Measurements from ENCODE around the gene HOXC10. TPM values are rescaled to one million over a fixed set of nuclear protein-coding genes. Genes with fewer than 3 reads are reported as not detected.

HOXC10 gene
- total and polyA plus RNA-seq, 2 donors (not counting 3 experiments of a cell fraction or from before 2014, with no cell fraction given), result 0.18 TPM; not detected in 1

GRCh38 chr12:53983568-53983949 lies 1.4 kb upstream of the HOXC10 start:
- Histone ChIP-seq H3K27ac (ENCODE audit: insufficient read depth, low read depth, low read length) (no peak overlapping the region), H3K9me1 (replicated peaks; ENCODE audit: control insufficient read depth, extremely low read depth, insufficient read depth, low read length) (no peaks in the 10 kb centered on the region), H2AFZ (ENCODE audit: low read depth, low read length) (no peak overlapping the region), H3K36me3 (ENCODE audit: control insufficient read depth in 2 of 2, extremely low read depth in 1 of 2, insufficient read depth in 2 of 2, low read length in 2 of 2) (no peaks in the 10 kb centered on the region), H3K9me3 (replicated peaks; ENCODE audit: control insufficient read depth, insufficient read depth, low read length) (no peaks in the 10 kb centered on the region), H3K4me2 (ENCODE audit: insufficient read depth, low read length) (no peak overlapping the region), H3K4me3 (replicated peaks in 1 of 3; ENCODE audit: insufficient read depth in 1 of 3, low read depth in 1 of 3, low read length in 3 of 3) (no peak overlapping the region), H3K79me2 (ENCODE audit: control insufficient read depth, insufficient read depth, low read length) (no peaks in the 10 kb centered on the region), H3K9ac (replicated peaks; ENCODE audit: extremely low read depth, insufficient read depth, low read length) (no peak overlapping the region), H3K27me3 (ENCODE audit: control insufficient read depth in 2 of 2, insufficient read depth in 2 of 2, low read length in 2 of 2) (peaks cover 87 to 92% of the 10 kb centered on the region in 2 experiments), H4K20me1 (replicated peaks; ENCODE audit: control insufficient read depth, extremely low read depth, insufficient read depth, low read length) (no peaks in the 10 kb centered on the region), H3K4me1 (ENCODE audit: control insufficient read depth, extremely low read depth, insufficient read depth, low read length) (no peaks in the 10 kb centered on the region)
- DNase-seq (ENCODE audit: low read depth, low spot score) (no peak), FAIRE-seq (no peak)
- TF ChIP-seq EZH2 (IDR thresholded peaks at IDR 0.05; ENCODE audit: borderline replicate concordance, low read depth, low read length, severe bottlenecking), result peak; percentile 78
- TF ChIP-seq, protein P1, sequence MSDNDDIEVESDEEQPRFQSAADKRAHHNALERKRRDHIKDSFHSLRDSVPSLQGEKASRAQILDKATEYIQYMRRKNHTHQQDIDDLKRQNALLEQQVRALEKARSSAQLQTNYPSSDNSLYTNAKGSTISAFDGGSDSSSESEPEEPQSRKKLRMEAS (IDR thresholded peaks at IDR 0.05; ENCODE audit: insufficient read depth, insufficient read length), result no peak
- BruUV-seq (replicated peaks), result no TSS peak
- intact Hi-C loops (cut with micrococcal nuclease) (no loop called here), dilution Hi-C loops (cut with MboI; ENCODE audit: extremely low pct_ligation_motif_present, low sequenced_read_pairs) (no loop called here)
- ChIA-PET CTCF (interaction anchor here (3.2 to 3.9 kb wide), 2 partner anchors 218 to 224 kb away, joined by 34 to 44 read pairs; no protein-coding TSS in a partner anchor), POLR2A (no interaction called here)

DNA sequence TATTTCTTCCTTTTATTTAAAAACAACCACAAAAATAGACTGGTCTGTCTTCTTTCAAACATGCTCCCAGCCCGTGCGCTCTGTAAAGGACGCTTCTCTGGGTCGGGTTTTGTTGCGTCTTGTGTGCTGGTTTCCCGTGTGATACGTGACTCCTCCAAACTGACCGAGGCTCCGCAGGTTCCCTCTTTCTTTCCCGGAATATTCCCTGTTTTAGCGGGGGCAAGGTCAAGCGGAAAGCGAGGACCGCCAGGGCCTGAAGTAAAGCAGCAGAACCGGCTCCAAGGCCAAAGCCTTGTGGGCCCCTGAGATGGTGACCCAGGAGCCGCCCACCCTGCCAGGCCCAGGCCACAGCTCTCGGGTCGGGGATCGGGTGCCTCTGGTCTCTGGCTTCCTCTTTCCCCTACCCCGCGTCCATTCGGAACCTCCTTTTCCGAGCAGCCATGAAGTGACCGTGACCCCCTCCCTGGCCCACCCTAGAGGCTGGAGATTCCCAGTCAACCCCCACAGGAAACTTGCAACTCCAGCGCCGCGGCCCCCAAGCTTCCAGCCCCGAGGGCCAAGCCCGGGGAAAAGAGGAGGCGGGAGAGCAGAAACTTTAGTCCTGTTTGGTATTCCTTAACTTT lies 885 bp upstream of the HOXC10 start:
- DNase-seq (ENCODE audit: low read depth, low spot score), result no peak
- no peaks in the 10 kb centered on the region for H3K36me3 ChIP-seq (ENCODE audit: control insufficient read depth in 2 of 2, extremely low read depth in 1 of 2, insufficient read depth in 2 of 2, low read length in 2 of 2)
- intact Hi-C loops (cut with micrococcal nuclease) (no loop called here), dilution Hi-C loops (cut with MboI; ENCODE audit: extremely low pct_ligation_motif_present, low sequenced_read_pairs) (no loop called here)
- H3K4me1 ChIP-seq (ENCODE audit: control insufficient read depth, extremely low read depth, insufficient read depth, low read length), result no peaks in the 10 kb centered on the region
- BruUV-seq (replicated peaks), result no TSS peak
- no peak overlapping the region for H2AFZ ChIP-seq (ENCODE audit: low read depth, low read length)
- H3K79me2 ChIP-seq (ENCODE audit: control insufficient read depth, insufficient read depth, low read length), result no peaks in the 10 kb centered on the region
- H3K4me2 ChIP-seq (ENCODE audit: insufficient read depth, low read length), result no peak overlapping the region
- no peak overlapping the region for H3K27ac ChIP-seq (ENCODE audit: insufficient read depth, low read depth, low read length)
- H3K27me3 ChIP-seq (ENCODE audit: control insufficient read depth in 2 of 2, insufficient read depth in 2 of 2, low read length in 2 of 2), result peaks cover 87 to 92% of the 10 kb centered on the region in 2 experiments
- H3K9me3 ChIP-seq (replicated peaks; ENCODE audit: control insufficient read depth, insufficient read depth, low read length), result no peaks in the 10 kb centered on the region
- no peaks in the 10 kb centered on the region for H3K9me1 ChIP-seq (replicated peaks; ENCODE audit: control insufficient read depth, extremely low read depth, insufficient read depth, low read length)
- no peak overlapping the region for H3K4me3 ChIP-seq (replicated peaks in 1 of 3; ENCODE audit: insufficient read depth in 1 of 3, low read depth in 1 of 3, low read length in 3 of 3)
- CTCF ChIA-PET, result interaction anchor here (1.2 to 3.9 kb wide), 12 partner anchors 10 to 375 kb away, joined by 3 to 44 read pairs (median 8); partner anchors contain the start of gene HOXC5
- TF ChIP-seq EZH2 (IDR thresholded peaks at IDR 0.05; ENCODE audit: borderline replicate concordance, low read depth, low read length, severe bottlenecking) (peak; percentile 77), GATA2 (IDR thresholded peaks at IDR 0.05; ENCODE audit: insufficient read depth, insufficient read length, low read depth, low read length) (no peak)
- FAIRE-seq, result no peak
- no peak overlapping the region for H3K9ac ChIP-seq (replicated peaks; ENCODE audit: extremely low read depth, insufficient read depth, low read length)
- no peaks in the 10 kb centered on the region for H4K20me1 ChIP-seq (replicated peaks; ENCODE audit: control insufficient read depth, extremely low read depth, insufficient read depth, low read length)
- POLR2A ChIA-PET, result no interaction called here

Measured in endothelial cell of umbilical vein (primary cell).